EL (cell line): Measurements from ENCODE around the gene UGT1A4.
A peak's percentile ranks its signal among the peaks of the same experiment; 100 is the strongest.
"Not testable (repeated sequence)": the region's sequence is repeated elsewhere in the genome, so short reads cannot be mapped to it uniquely, and the experiment has no call there.

Source experiments
- DNase-seq: peaks from one replicate; pipeline ENCODE4 v3.0.0-alpha.2; 2016

Gene UGT1A4

GRCh38 chr2:233751212-233752009, 32.9 kb downstream of the UGT1A4 start:
- DNase-seq: not testable (repeated sequence)

- no peak for DNase-seq
These were observed 36.5 kb downstream of the UGT1A4 start for GRCh38 chr2:233754872-233755611.

- no peak for DNase-seq
These were observed 38.0 kb downstream of the UGT1A4 start for GRCh38 chr2:233756429-233757081.

- DNase-seq: no peak
These were observed 39.6 kb downstream of the UGT1A4 start for GRCh38 chr2:233758141-233758540.

GRCh38 chr2:233758849-233759248, 40.3 kb downstream of the UGT1A4 start:
- no peak for DNase-seq

GRCh38 chr2:233760043-233760442, 41.5 kb downstream of the UGT1A4 start, which contains the start of gene UGT1A1:
Gene UGT1A1 (plus strand): TSS chr2:233760270. CDS start chr2:233760288, 18 bp downstream.
- no peak for DNase-seq

GRCh38 chr2:233761040-233761769, 42.7 kb downstream of the UGT1A4 start:
- no peak for DNase-seq

GRCh38 chr2:233764264-233764663, 45.7 kb downstream of the UGT1A4 start:
- peak; percentile 50 for DNase-seq

GRCh38 chr2:233764761-233765160, 46.2 kb downstream of the UGT1A4 start:
- DNase-seq: no peak

GRCh38 chr2:233766416-233766815, 47.9 kb downstream of the UGT1A4 start:
- no peak for DNase-seq

- no peak for DNase-seq
These were observed 49.5 kb downstream of the UGT1A4 start for GRCh38 chr2:233768076-233768475.

- no peak for DNase-seq
These were observed 50.7 kb downstream of the UGT1A4 start for GRCh38 chr2:233769260-233769659.

- no peak for DNase-seq
These were observed 53.6 kb downstream of the UGT1A4 start for GRCh38 chr2:233772153-233772552.

- no peak for DNase-seq
These were observed 54.0 kb downstream of the UGT1A4 start for GRCh38 chr2:233772583-233772982.

- no peak for DNase-seq
These were observed 55.3 kb downstream of the UGT1A4 start for GRCh38 chr2:233773854-233774253.

- no peak for DNase-seq
These were observed 56.9 kb downstream of the UGT1A4 start for GRCh38 chr2:233775414-233775813.

GRCh38 chr2:233778030-233778429, 59.5 kb downstream of the UGT1A4 start, which contains the start of gene MROH2A:
Gene MROH2A (plus strand): TSS chr2:233778330. CDS start chr2:233779359, 1,029 bp downstream.
- no peak for DNase-seq

- DNase-seq: no peak
These were observed 61.2 kb downstream of the UGT1A4 start for GRCh38 chr2:233779722-233780121.

GRCh38 chr2:233780771-233781170, 62.2 kb downstream of the UGT1A4 start:
- no peak for DNase-seq

GRCh38 chr2:233789554-233789953, 71.0 kb downstream of the UGT1A4 start:
- no peak for DNase-seq

GRCh38 chr2:233791151-233791882, 72.8 kb downstream of the UGT1A4 start:
- no peak for DNase-seq

- DNase-seq: no peak
These were observed 73.4 kb downstream of the UGT1A4 start for GRCh38 chr2:233791883-233792329.
